ENCODE measurements around the gene SCN8A.

Gene SCN8A

DNA sequence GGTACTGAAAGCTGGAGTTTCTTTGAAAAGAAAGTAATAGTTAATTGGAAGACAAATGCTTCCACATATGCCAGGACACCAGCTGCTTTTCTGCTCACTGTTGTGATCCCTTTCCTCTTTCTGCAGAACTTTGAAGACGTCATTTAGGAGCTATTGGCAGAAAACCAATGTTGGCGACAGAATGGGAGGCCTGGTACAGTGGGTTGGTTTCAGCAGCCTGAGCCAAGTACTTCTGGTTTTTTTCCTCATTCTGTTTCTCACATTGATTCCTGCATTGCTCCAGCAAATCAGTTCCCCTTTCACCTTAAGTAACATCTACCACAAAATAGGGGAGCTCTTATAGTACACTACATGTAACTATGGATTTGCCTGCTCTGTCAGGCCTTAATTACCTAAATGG lies 160.6 kb downstream of the SCN8A start:
- H3K9ac ChIP-seq (ENCODE audit: low read length), result no peak overlapping the region
- no peak for DNase-seq
- H3K4me3 ChIP-seq (ENCODE audit: low read length), result no peak overlapping the region
- no peak overlapping the region for H3K27ac ChIP-seq (ENCODE audit: low read length)
- no peak overlapping the region for H3K4me2 ChIP-seq (ENCODE audit: low read depth, low read length)
- no peaks in the 10 kb centered on the region for H3K36me3 ChIP-seq (replicated peaks; ENCODE audit: insufficient read depth, low read length)
- no peaks in the 10 kb centered on the region for H3K9me3 ChIP-seq (replicated peaks; ENCODE audit: insufficient read depth, low read length)
- TF ChIP-seq EZH2phosphoT487 (IDR thresholded peaks at IDR 0.05; ENCODE audit: low read length), result no peak
- TF ChIP-seq EZH2 (optimal IDR thresholded peaks at IDR 0.05; ENCODE audit: low read depth, low read length), result no peak
- no peak for TF ChIP-seq CTCF (IDR thresholded peaks at IDR 0.05; ENCODE audit: low read length)
- H2AFZ ChIP-seq (ENCODE audit: low read length), result no peak overlapping the region
- H3K4me1 ChIP-seq (ENCODE audit: low read length), result no peaks in the 10 kb centered on the region
- no peaks in the 10 kb centered on the region for H3K27me3 ChIP-seq (replicated peaks; ENCODE audit: insufficient read depth, low read length)
- no peaks in the 10 kb centered on the region for H3K79me2 ChIP-seq (ENCODE audit: low read length)
- H3K9me2 ChIP-seq (replicated peaks; ENCODE audit: insufficient read depth, low read length), result no peaks in the 10 kb centered on the region
- no peaks in the 10 kb centered on the region for H3F3A ChIP-seq (ENCODE audit: insufficient read depth, low read length)
- H4K20me1 ChIP-seq (ENCODE audit: insufficient read depth, low read length), result no peaks in the 10 kb centered on the region

- Histone ChIP-seq H3K36me3 (replicated peaks; ENCODE audit: insufficient read depth, low read length) (no peaks in the 10 kb centered on the region), H3K4me1 (ENCODE audit: low read length) (no peaks in the 10 kb centered on the region), H3K9ac (ENCODE audit: low read length) (no peak overlapping the region), H4K20me1 (ENCODE audit: insufficient read depth, low read length) (no peaks in the 10 kb centered on the region), H3K9me3 (replicated peaks; ENCODE audit: insufficient read depth, low read length) (no peaks in the 10 kb centered on the region), H3F3A (ENCODE audit: insufficient read depth, low read length) (no peaks in the 10 kb centered on the region), H3K4me3 (ENCODE audit: low read length) (no peak overlapping the region), H3K27me3 (replicated peaks; ENCODE audit: insufficient read depth, low read length) (no peaks in the 10 kb centered on the region), H3K4me2 (ENCODE audit: low read depth, low read length) (no peak overlapping the region), H3K79me2 (ENCODE audit: low read length) (no peaks in the 10 kb centered on the region), H3K9me2 (replicated peaks; ENCODE audit: insufficient read depth, low read length) (no peaks in the 10 kb centered on the region), H2AFZ (ENCODE audit: low read length) (no peak overlapping the region), H3K27ac (ENCODE audit: low read length) (no peak overlapping the region)
- DNase-seq, result no peak
- no peak for TF ChIP-seq EZH2phosphoT487 (IDR thresholded peaks at IDR 0.05; ENCODE audit: low read length)
- TF ChIP-seq EZH2 (optimal IDR thresholded peaks at IDR 0.05; ENCODE audit: low read depth, low read length), result no peak
- no peak for TF ChIP-seq CTCF (IDR thresholded peaks at IDR 0.05; ENCODE audit: low read length)
Observed at GRCh38 chr12:51752234-51752889, 161.3 kb downstream of the SCN8A start.

DNA sequence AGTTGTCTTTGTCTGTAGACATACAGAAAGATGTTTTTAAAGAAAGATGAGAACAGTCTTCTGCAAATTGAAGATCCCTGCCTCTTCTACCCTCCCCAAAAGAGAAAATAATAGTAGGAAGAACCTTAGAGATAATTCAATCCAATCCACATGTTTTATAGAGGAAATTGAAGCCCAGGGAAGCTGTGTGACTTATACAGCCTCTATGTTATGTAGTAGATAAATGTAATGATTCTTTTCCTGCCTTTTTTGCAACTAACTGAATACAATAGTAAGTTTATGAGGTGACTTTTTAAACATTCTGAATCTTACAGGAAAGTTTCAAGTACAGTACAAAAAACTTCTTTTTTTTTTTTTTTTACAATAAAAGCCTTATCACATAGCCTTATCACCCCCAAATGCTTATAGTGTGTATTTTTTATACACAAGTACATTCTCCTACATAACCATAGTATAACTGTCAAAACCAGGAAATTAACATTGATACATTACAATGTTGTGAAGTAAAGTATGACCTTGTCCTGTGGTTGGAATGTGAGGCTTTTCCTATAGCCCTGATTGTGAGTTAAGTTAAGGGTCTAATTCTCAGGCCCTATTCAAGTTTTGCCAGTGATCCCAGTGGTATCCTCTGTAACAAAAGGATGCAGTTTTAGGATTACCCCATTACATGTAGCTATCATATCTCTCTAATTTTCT lies 163.1 kb downstream of the SCN8A start:
- Histone ChIP-seq H3K9me2 (replicated peaks; ENCODE audit: insufficient read depth, low read length) (no peaks in the 10 kb centered on the region), H3K36me3 (replicated peaks; ENCODE audit: insufficient read depth, low read length) (no peaks in the 10 kb centered on the region), H3K27me3 (replicated peaks; ENCODE audit: insufficient read depth, low read length) (no peaks in the 10 kb centered on the region), H3K79me2 (ENCODE audit: low read length) (no peaks in the 10 kb centered on the region), H3K4me1 (ENCODE audit: low read length) (no peaks in the 10 kb centered on the region), H3K9ac (ENCODE audit: low read length) (no peak overlapping the region), H3K27ac (ENCODE audit: low read length) (no peak overlapping the region), H3F3A (ENCODE audit: insufficient read depth, low read length) (no peaks in the 10 kb centered on the region), H3K4me2 (ENCODE audit: low read depth, low read length) (no peak overlapping the region), H3K4me3 (ENCODE audit: low read length) (no peak overlapping the region), H2AFZ (ENCODE audit: low read length) (no peak overlapping the region), H4K20me1 (ENCODE audit: insufficient read depth, low read length) (no peaks in the 10 kb centered on the region), H3K9me3 (replicated peaks; ENCODE audit: insufficient read depth, low read length) (no peaks in the 10 kb centered on the region)
- TF ChIP-seq EZH2phosphoT487 (IDR thresholded peaks at IDR 0.05; ENCODE audit: low read length), result no peak
- no peak for TF ChIP-seq CTCF (IDR thresholded peaks at IDR 0.05; ENCODE audit: low read length)
- no peak for TF ChIP-seq EZH2 (optimal IDR thresholded peaks at IDR 0.05; ENCODE audit: low read depth, low read length)
- DNase-seq, result no peak

Measured in MM.1S (cell line).